IMR-90 (cell line): ENCODE data around the gene OR51B4. TPM values are rescaled to one million over a fixed set of nuclear protein-coding genes. Genes with fewer than 3 reads are reported as not detected.

Experiments used
- ATAC-seq: fragments of 200-7000 bp; cut with Tn5 transposase; 2 replicates; pipeline ENCODE4 v1.9.1; 2020; ENCODE audit warnings: low read depth, mild to moderate bottlenecking, moderate library complexity
- BruUV-seq: library from RNA; stranded (reverse); fragments of 400-500 nt; replicated peaks from 2 replicates; lab custom pipeline; 2021; lab: Mats Ljungman, UMichigan
- CTCF ChIA-PET: fragments of 300-600 bp; formaldehyde crosslinking; extraction: SDS; loops from one replicate; lab custom pipeline; 2021; ENCODE audit warnings: antibody characterized with exemption; lab: Yijun Ruan, JAX
- POLR2A ChIA-PET: fragments of 300-600 bp; sonication (Branson Sonifier 250); formaldehyde crosslinking; loops from one replicate; lab custom pipeline; 2022; ENCODE audit warnings: antibody characterized with exemption; ENCODE audit not compliant: unreplicated experiment; lab: Charles Lee
- DNase-seq: peaks from one replicate; pipeline ENCODE4 v3.0.0; 2013
- H2AFZ ChIP-seq: replicated peaks from 2 replicates; pipeline ENCODE3; 2013; ENCODE audit warnings: low read length, mild to moderate bottlenecking; ENCODE audit not compliant: poor library complexity
- H2AK5ac ChIP-seq: 2 replicates; pipeline ENCODE4 v1.6.1; 2013; ENCODE audit warnings: low read depth, low read length, inconsistent platforms
- H2AK9ac ChIP-seq: replicated peaks from 2 replicates; pipeline ENCODE3; 2013; ENCODE audit warnings: mild to moderate bottlenecking, low read depth, low read length, moderate library complexity; ENCODE audit not compliant: poor library complexity
- H2BK120ac ChIP-seq: 2 replicates; pipeline ENCODE4 v1.6.1; 2013; ENCODE audit warnings: low read depth, low read length, inconsistent platforms
- H2BK15ac ChIP-seq: 3 replicates; pipeline ENCODE4 v1.6.1; 2013; ENCODE audit warnings: low read depth, low read length, inconsistent platforms
- H2BK20ac ChIP-seq: 2 replicates; pipeline ENCODE4 v1.6.1; 2013; ENCODE audit warnings: low read depth, mild to moderate bottlenecking, inconsistent platforms, low read length, moderate library complexity
- H2BK5ac ChIP-seq: 2 replicates; pipeline ENCODE4 v1.6.1; 2013; ENCODE audit warnings: mild to moderate bottlenecking, low read depth, low read length, inconsistent platforms; ENCODE audit not compliant: poor library complexity, severe bottlenecking
- H3K14ac ChIP-seq: replicated peaks from 2 replicates; pipeline ENCODE4 v1.6.1; 2013; ENCODE audit warnings: low read depth, low read length, inconsistent platforms
- H3K18ac ChIP-seq: 2 replicates; pipeline ENCODE4 v1.6.1; 2013; ENCODE audit warnings: low read depth, low read length, control low read depth
- H3K23ac ChIP-seq: 2 replicates; pipeline ENCODE4 v1.6.1; 2013; ENCODE audit warnings: low read depth, low read length, inconsistent platforms
- H3K27ac ChIP-seq: 2 replicates; pipeline ENCODE4 v1.5.1; 2013; ENCODE audit warnings: mild to moderate bottlenecking, control low read depth, low read length; ENCODE audit not compliant: insufficient read depth
- H3K27me3 ChIP-seq: 2 replicates; pipeline ENCODE4 v1.6.1; 2013; ENCODE audit warnings: low read length; ENCODE audit not compliant: control insufficient read depth, insufficient read depth
- H3K36me3 ChIP-seq: 2 replicates; pipeline ENCODE4 v1.6.1; 2013; ENCODE audit warnings: low read length, mixed read lengths; ENCODE audit not compliant: control insufficient read depth, insufficient read depth
- H3K4ac ChIP-seq: 2 replicates; pipeline ENCODE4 v1.6.1; 2013; ENCODE audit warnings: low read depth, low read length, inconsistent platforms
- H3K4me1 ChIP-seq: 2 replicates; pipeline ENCODE4 v1.6.1; 2013; ENCODE audit warnings: low read length, mixed read lengths; ENCODE audit not compliant: control insufficient read depth, insufficient read depth
- H3K4me2 ChIP-seq: 2 replicates; pipeline ENCODE4 v1.6.1; 2013; ENCODE audit warnings: low read depth, mild to moderate bottlenecking, control low read depth, low read length, moderate library complexity
- H3K4me3 ChIP-seq: 2 replicates; pipeline ENCODE4 v1.5.1; 2013; ENCODE audit warnings: low read depth, mild to moderate bottlenecking, control low read depth, low read length, moderate library complexity; ENCODE audit not compliant: insufficient read depth
- H3K56ac ChIP-seq: 2 replicates; pipeline ENCODE4 v1.6.1; 2013; ENCODE audit warnings: low read length, inconsistent platforms; ENCODE audit not compliant: insufficient read depth; ENCODE audit errors: extremely low read depth
- H3K79me1 ChIP-seq, 2 experiments: 2 replicates each; pipeline ENCODE4 v1.6.1; 2013; ENCODE audit warnings: low read length in 2 of 2, inconsistent platforms in 1 of 2, low read depth in 1 of 2
- H3K9ac ChIP-seq: 2 replicates; pipeline ENCODE4 v1.6.1; 2013; ENCODE audit warnings: low read depth, low read length, control low read depth
- H3K9me1 ChIP-seq: 2 replicates; pipeline ENCODE4 v1.6.1; 2013; ENCODE audit warnings: low read length, inconsistent platforms; ENCODE audit not compliant: insufficient read depth
- H3K9me3 ChIP-seq: 2 replicates; pipeline ENCODE4 v1.6.1; 2013; ENCODE audit warnings: low read length; ENCODE audit not compliant: control insufficient read depth, insufficient read depth
- H4K20me1 ChIP-seq: 2 replicates; pipeline ENCODE4 v1.6.1; 2013; ENCODE audit warnings: low read length, inconsistent platforms; ENCODE audit not compliant: insufficient read depth
- H4K5ac ChIP-seq: 2 replicates; pipeline ENCODE4 v1.6.1; 2013; ENCODE audit warnings: mild to moderate bottlenecking, low read depth, low read length, control low read depth
- H4K8ac ChIP-seq, 2 experiments: 2 replicates each; pipeline ENCODE4 v1.6.1; 2013; ENCODE audit warnings: low read depth in 2 of 2, low read length in 2 of 2, control low read depth in 1 of 2, inconsistent platforms in 1 of 2
- H4K91ac ChIP-seq: 2 replicates; pipeline ENCODE4 v1.6.1; 2013; ENCODE audit warnings: low read depth, low read length, inconsistent platforms; ENCODE audit not compliant: insufficient read depth
- BHLHE40 ChIP-seq: fragments of 150-350 bp; IDR thresholded peaks from 2 replicates; pipeline ENCODE4 v1.6.1; 2016; ENCODE audit warnings: mild to moderate bottlenecking, low read depth, low read length
- CEBPB ChIP-seq: IDR thresholded peaks from 2 replicates; pipeline ENCODE4 v1.6.1; 2012; ENCODE audit warnings: low read depth, low read length, improper control_type of control experiment
- CHD1 ChIP-seq: IDR thresholded peaks from 2 replicates; pipeline ENCODE4 v1.6.1; 2012; ENCODE audit warnings: low read depth, low read length, improper control_type of control experiment
- CTCF ChIP-seq: conservative IDR thresholded peaks from 2 replicates; pipeline ENCODE4 v1.5.1; 2012; ENCODE audit warnings: mild to moderate bottlenecking, low read depth, low read length, improper control_type of control experiment
- ELK1 ChIP-seq: fragments of 150-350 bp; IDR thresholded peaks from 2 replicates; pipeline ENCODE4 v1.6.1; 2016; ENCODE audit warnings: low read depth, mild to moderate bottlenecking, low read length, moderate library complexity, borderline replicate concordance
- FOS ChIP-seq: fragments of 150-350 bp; IDR thresholded peaks from 2 replicates; pipeline ENCODE4 v1.6.1; 2016; ENCODE audit warnings: low read depth, low read length
- MAFK ChIP-seq: IDR thresholded peaks from 2 replicates; pipeline ENCODE4 v1.6.1; 2012; ENCODE audit warnings: low read depth, low read length, improper control_type of control experiment
- MAZ ChIP-seq: IDR thresholded peaks from 2 replicates; pipeline ENCODE4 v1.6.1; 2012; ENCODE audit warnings: low read depth, mild to moderate bottlenecking, low read length, improper control_type of control experiment, moderate library complexity, borderline replicate concordance
- NFE2L2 ChIP-seq: fragments of 150-350 bp; IDR thresholded peaks from 2 replicates; pipeline ENCODE4 v1.6.1; 2016; ENCODE audit warnings: low read depth, mild to moderate bottlenecking, low read length
- POLR2A ChIP-seq: IDR thresholded peaks from 2 replicates; pipeline ENCODE4 v1.6.1; 2012; ENCODE audit warnings: mild to moderate bottlenecking, low read depth, low read length
- RCOR1 ChIP-seq: IDR thresholded peaks from 2 replicates; pipeline ENCODE4 v1.6.1; 2012; ENCODE audit warnings: mild to moderate bottlenecking, low read length, improper control_type of control experiment; ENCODE audit not compliant: insufficient replicate concordance
- RFX5 ChIP-seq: IDR thresholded peaks from 2 replicates; pipeline ENCODE4 v1.8.0; 2012; ENCODE audit warnings: low read depth, mild to moderate bottlenecking, low read length, moderate library complexity
- SMC3 ChIP-seq: fragments of 150-350 bp; IDR thresholded peaks from 2 replicates; pipeline ENCODE4 v1.6.1; 2016; ENCODE audit warnings: low read depth, mild to moderate bottlenecking, antibody characterized with exemption, low read length, moderate library complexity
- WGBS, 2 experiments: methylation state at CpG; one replicate each; pipeline versions ENCODE4 v1.1.5 to v1.1.7; 2013; ENCODE audit warnings: missing lambda C conversion rate in 2 of 2; ENCODE audit not compliant: insufficient read length in 1 of 2; ENCODE audit errors: extremely low coverage in 2 of 2; 5-methylcytosine and 5-hydroxymethylcytosine counted together
- dilution Hi-C: fragments of 300-500 bp; cut with HindIII; formaldehyde crosslinking; loops from one replicate; pipeline ENCODE4 v1.14.3; 2018; ENCODE audit warnings: low sequenced_read_pairs; ENCODE audit not compliant: unreplicated experiment
- in situ Hi-C: fragments of 300-500 bp; cut with MboI; formaldehyde crosslinking; loops from 3 replicates; pipeline ENCODE4 v1.14.3; 2019; ENCODE audit warnings: low sequenced_read_pairs, inconsistent platforms, mixed read lengths
- intact Hi-C: fragments of 100-400 bp; cut with micrococcal nuclease; formaldehyde crosslinking; loops from 2 replicates; pipeline ENCODE4 v1.10.0; 2022
- polyA plus RNA-seq, 3 experiments: library from polyadenylated mRNA; depleted of rRNA; stranded (reverse); fragments of >200 nt; gene quantifications; 2 replicates each; pipeline ENCODE4 v1.2.3, GENCODE V29; 2012; ENCODE audit warnings: low replicate concordance in 1 of 3
- total RNA-seq: library from RNA; depleted of rRNA; stranded (reverse); fragments of >200 nt; gene quantifications from 2 replicates; pipeline ENCODE4 v1.2.3, GENCODE V29; 2012
- TF ChIP-seq, protein P1 (sequence below): fragments of 150-350 bp; IDR thresholded peaks from 2 replicates; pipeline ENCODE4 v1.6.1; 2017; ENCODE audit warnings: mild to moderate bottlenecking, antibody characterized with exemption, low read length, low read depth

The OR51B4 gene
- total and polyA plus RNA-seq, 2 of the 4 experiments (the other 2 are of a cell fraction) = not detected

GRCh38 chr11:5280582-5281102 is 21.1 kb downstream of the OR51B4 start:
- peak overlapping the region; percentile 94 for H2BK5ac ChIP-seq
- peak overlapping the region; percentile 82 for H3K4ac ChIP-seq
- no peak overlapping the region for H3K4me2 ChIP-seq
- ATAC-seq (peak; percentile 99), DNase-seq (peak; percentile 100)
- H3K9me3 ChIP-seq = no peaks in the 10 kb centered on the region
- in situ Hi-C loops = loop anchor here (10.0 kb wide), 1 partner anchor 84 kb away; no protein-coding TSS in a partner anchor
- no peaks in the 10 kb centered on the region for H3K79me1 ChIP-seq
- H3K18ac ChIP-seq = no peak overlapping the region
- no peak overlapping the region; the same call in 1 of the 2 replicates for H4K5ac ChIP-seq
- H4K20me1 ChIP-seq = no peaks in the 10 kb centered on the region
- peak overlapping the region; percentile 85; the same call in 1 of the 2 replicates for H3K27ac ChIP-seq
- H3K4me1 ChIP-seq = peaks cover 14% of the 10 kb centered on the region
- dilution Hi-C loops = no loop called here
- H2AK5ac ChIP-seq = no peak overlapping the region
- H4K8ac ChIP-seq = peak overlapping the region; percentile 67 to 97; a peak in 1 of 4 replicates
- no peaks in the 10 kb centered on the region for H3K36me3 ChIP-seq
- H3K23ac ChIP-seq = no peak overlapping the region
- peak overlapping the region; percentile 54; the same call in 1 of the 2 replicates for H3K56ac ChIP-seq
- ChIA-PET CTCF (interaction anchor here (1.1 to 1.3 kb wide), 2 partner anchors 11 to 13 kb away, joined by 3 read pairs; no protein-coding TSS in a partner anchor), POLR2A (interaction anchor here (0.6 kb wide), 1 partner anchor 84 kb away, joined by 4 read pairs; no protein-coding TSS in a partner anchor)
- H3K27me3 ChIP-seq = no peaks in the 10 kb centered on the region
- H2BK15ac ChIP-seq = 0 out of 3 replicates have a peak overlapping the region, but pooled peaks have one; percentile 9
- no TSS peak for BruUV-seq
- intact Hi-C loops = no loop called here
- WGBS, 2 experiments = 8% methylated on average over 2 of the region's 3 CpGs; no CpG with 5 or more reads in 1 of the 2 experiments
- H3K4me3 ChIP-seq = no peak overlapping the region
- H2BK20ac ChIP-seq = peak overlapping the region; percentile 99; the same call in 1 of the 2 replicates
- peak overlapping the region; percentile 96; the same call in 1 of the 2 replicates for H4K91ac ChIP-seq
- H2BK120ac ChIP-seq = peak overlapping the region; percentile 98
- H2AK9ac ChIP-seq = no peak overlapping the region
- H3K9ac ChIP-seq = no peak overlapping the region
- H3K14ac ChIP-seq = peak overlapping the region; percentile 90; the same call in 1 of the 2 replicates
- peak overlapping the region; percentile 47 for H2AFZ ChIP-seq
- H3K9me1 ChIP-seq = peaks cover 7% of the 10 kb centered on the region; the same call in 1 of the 2 replicates
- TF ChIP-seq, protein P1, sequence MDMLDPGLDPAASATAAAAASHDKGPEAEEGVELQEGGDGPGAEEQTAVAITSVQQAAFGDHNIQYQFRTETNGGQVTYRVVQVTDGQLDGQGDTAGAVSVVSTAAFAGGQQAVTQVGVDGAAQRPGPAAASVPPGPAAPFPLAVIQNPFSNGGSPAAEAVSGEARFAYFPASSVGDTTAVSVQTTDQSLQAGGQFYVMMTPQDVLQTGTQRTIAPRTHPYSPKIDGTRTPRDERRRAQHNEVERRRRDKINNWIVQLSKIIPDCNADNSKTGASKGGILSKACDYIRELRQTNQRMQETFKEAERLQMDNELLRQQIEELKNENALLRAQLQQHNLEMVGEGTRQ = peak; percentile 67
- TF ChIP-seq CTCF (no peak), POLR2A (no peak), CEBPB (0 out of 2 replicates have a peak, but pooled peaks have one; percentile 51), ELK1 (no peak), FOS (peak; percentile 100), MAFK (peak; percentile 92), RCOR1 (peak; percentile 95), RFX5 (no peak), CHD1 (no peak), SMC3 (peak; percentile 14; the same call in 1 of the 2 replicates), BHLHE40 (peak; percentile 82), NFE2L2 (peak; percentile 100), MAZ (peak; percentile 45; the same call in 1 of the 2 replicates)
